SK-N-SH (cell line): ENCODE results near the gene LSM7. TPM values are rescaled to one million over a fixed set of nuclear protein-coding genes. Genes with fewer than 3 reads are reported as not detected.

Experiments
- CHD2 ChIP-seq: fragments of 150-350 bp; IDR thresholded peaks from 2 replicates; pipeline ENCODE4 v1.6.1; 2018; ENCODE audit warnings: low read length; ENCODE audit not compliant: partially characterized antibody
- ELF1 ChIP-seq: IDR thresholded peaks from 2 replicates; pipeline ENCODE4 v1.4.0; 2012
- EZH2phosphoT487 ChIP-seq: fragments of 200-600 bp; sonication (generic); IDR thresholded peaks from 2 replicates; pipeline ENCODE4 v1.6.1; 2017; ENCODE audit warnings: low read depth, mixed run types, mild to moderate bottlenecking, antibody characterized with exemption, moderate library complexity, borderline replicate concordance
- FOXJ3 ChIP-seq: sonication (generic); formaldehyde crosslinking; IDR thresholded peaks from 2 replicates; pipeline ENCODE4 v1.5.1; 2020; ENCODE audit warnings: mild to moderate bottlenecking, missing genetic modification reagents
- GABPA ChIP-seq: IDR thresholded peaks from 2 replicates; pipeline ENCODE4 v1.4.0; 2012; ENCODE audit warnings: low read depth, mild to moderate bottlenecking
- JUND ChIP-seq: IDR thresholded peaks from 2 replicates; pipeline ENCODE4 v1.4.0; 2012
- MXI1 ChIP-seq: IDR thresholded peaks from 2 replicates; pipeline ENCODE4 v1.6.1; 2012; ENCODE audit warnings: mild to moderate bottlenecking, low read depth, low read length, improper control_type of control experiment
- NRF1 ChIP-seq: IDR thresholded peaks from 2 replicates; pipeline ENCODE4 v1.6.1; 2012; ENCODE audit warnings: low read depth, mild to moderate bottlenecking, low read length
- RAD21 ChIP-seq: IDR thresholded peaks from 2 replicates; pipeline ENCODE4 v1.6.1; 2012; ENCODE audit warnings: mild to moderate bottlenecking, low read length
- RCOR1 ChIP-seq: fragments of 150-350 bp; IDR thresholded peaks from 2 replicates; pipeline ENCODE4 v1.6.1; 2017; ENCODE audit warnings: antibody characterized with exemption, low read length
- RFX5 ChIP-seq: IDR thresholded peaks from 2 replicates; pipeline ENCODE4 v1.6.1; 2012; ENCODE audit warnings: mild to moderate bottlenecking, improper control_type of control experiment, low read length
- SIN3A ChIP-seq: IDR thresholded peaks from 2 replicates; pipeline ENCODE4 v1.6.1; 2012; ENCODE audit warnings: low read depth, mild to moderate bottlenecking, low read length, moderate library complexity, borderline replicate concordance
- SMC3 ChIP-seq: IDR thresholded peaks from 2 replicates; pipeline ENCODE4 v1.6.1; 2012; ENCODE audit warnings: low read depth, low read length, improper control_type of control experiment
- TAF1 ChIP-seq: IDR thresholded peaks from 2 replicates; pipeline ENCODE4 v1.6.1; 2012; ENCODE audit warnings: low read depth, mild to moderate bottlenecking, low read length, moderate library complexity, borderline replicate concordance
- TCF12 ChIP-seq: IDR thresholded peaks from 2 replicates; pipeline ENCODE4 v1.4.0; 2012
- polyA plus RNA-seq, 3 experiments: library from polyadenylated mRNA; depleted of rRNA; stranded (reverse); fragments of >200 nt; gene quantifications; 2 replicates each; pipeline ENCODE4 v1.2.3, GENCODE V29; 2012
- TF ChIP-seq, protein P1 (sequence below): fragments of 200-600 bp; sonication (generic); IDR thresholded peaks from 2 replicates; pipeline ENCODE4 v1.6.1; 2017; ENCODE audit warnings: antibody characterized with exemption, mild to moderate bottlenecking, moderate library complexity
- TF ChIP-seq, protein P2 (sequence below): IDR thresholded peaks from 2 replicates; pipeline ENCODE4; 2012
- TF ChIP-seq, protein P3 (sequence below): IDR thresholded peaks from 2 replicates; pipeline ENCODE4 v1.4.0; 2012; ENCODE audit warnings: low read depth
- TF ChIP-seq, protein P4 (sequence below): IDR thresholded peaks from 2 replicates; pipeline ENCODE4 v1.4.0; 2012; ENCODE audit warnings: low read depth, borderline replicate concordance
- TF ChIP-seq, protein P5 (sequence below): IDR thresholded peaks from 2 replicates; pipeline ENCODE4 v1.4.0; 2012; ENCODE audit warnings: low read depth, borderline replicate concordance
- TF ChIP-seq, protein P6 (sequence below): fragments of 150-350 bp; IDR thresholded peaks from 2 replicates; pipeline ENCODE4 v1.6.1; 2016; ENCODE audit warnings: mild to moderate bottlenecking, low read depth, low read length
- TF ChIP-seq, protein P7 (sequence below): IDR thresholded peaks from 2 replicates; pipeline ENCODE4 v1.6.1; 2012; ENCODE audit warnings: mild to moderate bottlenecking, low read depth, low read length, moderate library complexity

The LSM7 gene
- polyA plus RNA-seq, 1 of the 3 experiments (the other 2 are of a cell fraction) = 1,193 TPM

DNA sequence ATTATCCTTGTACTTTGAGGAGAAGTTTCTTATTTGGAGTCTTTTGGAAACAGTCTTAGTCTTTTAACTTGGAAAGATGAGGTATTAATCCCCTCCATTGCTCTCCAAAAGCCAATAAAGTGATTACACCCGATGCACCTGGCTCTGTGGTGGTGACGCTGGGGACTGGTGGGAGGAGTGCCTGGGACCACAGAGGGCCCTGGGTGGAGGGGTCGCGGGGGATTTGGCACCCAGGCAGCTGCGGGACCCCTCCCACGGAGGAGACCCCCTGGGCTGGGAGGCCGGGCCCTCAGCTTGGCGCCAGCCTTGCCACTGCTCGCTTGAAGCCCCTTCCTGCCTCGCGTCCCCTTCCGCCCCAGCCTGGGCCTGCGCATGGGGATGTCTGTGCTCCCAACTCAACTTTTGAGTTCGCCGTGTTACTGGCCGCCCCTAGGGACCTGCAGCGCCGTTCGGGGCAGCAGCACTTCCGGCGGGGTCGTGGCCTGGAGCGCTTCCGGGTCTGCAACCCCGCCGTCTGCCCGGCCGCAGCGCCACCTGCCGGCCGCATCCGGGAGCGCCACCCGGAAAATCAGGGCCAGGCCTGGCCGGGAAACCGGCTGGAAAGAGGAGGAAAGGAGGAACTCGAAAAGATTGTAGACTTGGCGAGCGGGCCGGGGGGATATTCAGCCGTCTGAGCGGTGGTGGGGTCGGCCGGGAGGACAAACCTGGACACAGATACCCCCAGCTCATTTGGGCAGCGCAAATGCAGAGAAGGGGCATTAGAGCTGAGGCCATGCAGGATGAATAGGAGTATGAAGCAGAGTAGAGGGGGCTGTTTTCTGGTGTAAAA is 54.8 kb downstream of the LSM7 start (continued):
- TF ChIP-seq, protein P1, sequence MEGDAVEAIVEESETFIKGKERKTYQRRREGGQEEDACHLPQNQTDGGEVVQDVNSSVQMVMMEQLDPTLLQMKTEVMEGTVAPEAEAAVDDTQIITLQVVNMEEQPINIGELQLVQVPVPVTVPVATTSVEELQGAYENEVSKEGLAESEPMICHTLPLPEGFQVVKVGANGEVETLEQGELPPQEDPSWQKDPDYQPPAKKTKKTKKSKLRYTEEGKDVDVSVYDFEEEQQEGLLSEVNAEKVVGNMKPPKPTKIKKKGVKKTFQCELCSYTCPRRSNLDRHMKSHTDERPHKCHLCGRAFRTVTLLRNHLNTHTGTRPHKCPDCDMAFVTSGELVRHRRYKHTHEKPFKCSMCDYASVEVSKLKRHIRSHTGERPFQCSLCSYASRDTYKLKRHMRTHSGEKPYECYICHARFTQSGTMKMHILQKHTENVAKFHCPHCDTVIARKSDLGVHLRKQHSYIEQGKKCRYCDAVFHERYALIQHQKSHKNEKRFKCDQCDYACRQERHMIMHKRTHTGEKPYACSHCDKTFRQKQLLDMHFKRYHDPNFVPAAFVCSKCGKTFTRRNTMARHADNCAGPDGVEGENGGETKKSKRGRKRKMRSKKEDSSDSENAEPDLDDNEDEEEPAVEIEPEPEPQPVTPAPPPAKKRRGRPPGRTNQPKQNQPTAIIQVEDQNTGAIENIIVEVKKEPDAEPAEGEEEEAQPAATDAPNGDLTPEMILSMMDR = peak; percentile 91
- TF ChIP-seq RCOR1 (no peak), NRF1 (peak; percentile 38), RAD21 (peak; percentile 69), FOXJ3 (CRISPR knock-in tag) (no peak), SIN3A (peak; percentile 46; the same call in 1 of the 2 replicates), RFX5 (no peak), CHD2 (peak; percentile 74), GABPA (peak; percentile 94), TCF12 (no peak), SMC3 (peak; percentile 81), ELF1 (peak; percentile 93), JUND (peak; percentile 38; the same call in 1 of the 2 replicates), MXI1 (peak; percentile 70; the same call in 1 of the 2 replicates), EZH2phosphoT487 (no peak), TAF1 (peak; percentile 56; the same call in 1 of the 2 replicates)
- TF ChIP-seq, protein P2, sequence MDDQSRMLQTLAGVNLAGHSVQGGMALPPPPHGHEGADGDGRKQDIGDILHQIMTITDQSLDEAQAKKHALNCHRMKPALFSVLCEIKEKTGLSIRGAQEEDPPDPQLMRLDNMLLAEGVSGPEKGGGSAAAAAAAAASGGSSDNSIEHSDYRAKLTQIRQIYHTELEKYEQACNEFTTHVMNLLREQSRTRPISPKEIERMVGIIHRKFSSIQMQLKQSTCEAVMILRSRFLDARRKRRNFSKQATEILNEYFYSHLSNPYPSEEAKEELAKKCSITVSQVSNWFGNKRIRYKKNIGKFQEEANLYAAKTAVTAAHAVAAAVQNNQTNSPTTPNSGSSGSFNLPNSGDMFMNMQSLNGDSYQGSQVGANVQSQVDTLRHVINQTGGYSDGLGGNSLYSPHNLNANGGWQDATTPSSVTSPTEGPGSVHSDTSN = peak; percentile 62
- TF ChIP-seq, protein P3, sequence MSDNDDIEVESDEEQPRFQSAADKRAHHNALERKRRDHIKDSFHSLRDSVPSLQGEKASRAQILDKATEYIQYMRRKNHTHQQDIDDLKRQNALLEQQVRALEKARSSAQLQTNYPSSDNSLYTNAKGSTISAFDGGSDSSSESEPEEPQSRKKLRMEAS = no peak
- TF ChIP-seq, protein P4, sequence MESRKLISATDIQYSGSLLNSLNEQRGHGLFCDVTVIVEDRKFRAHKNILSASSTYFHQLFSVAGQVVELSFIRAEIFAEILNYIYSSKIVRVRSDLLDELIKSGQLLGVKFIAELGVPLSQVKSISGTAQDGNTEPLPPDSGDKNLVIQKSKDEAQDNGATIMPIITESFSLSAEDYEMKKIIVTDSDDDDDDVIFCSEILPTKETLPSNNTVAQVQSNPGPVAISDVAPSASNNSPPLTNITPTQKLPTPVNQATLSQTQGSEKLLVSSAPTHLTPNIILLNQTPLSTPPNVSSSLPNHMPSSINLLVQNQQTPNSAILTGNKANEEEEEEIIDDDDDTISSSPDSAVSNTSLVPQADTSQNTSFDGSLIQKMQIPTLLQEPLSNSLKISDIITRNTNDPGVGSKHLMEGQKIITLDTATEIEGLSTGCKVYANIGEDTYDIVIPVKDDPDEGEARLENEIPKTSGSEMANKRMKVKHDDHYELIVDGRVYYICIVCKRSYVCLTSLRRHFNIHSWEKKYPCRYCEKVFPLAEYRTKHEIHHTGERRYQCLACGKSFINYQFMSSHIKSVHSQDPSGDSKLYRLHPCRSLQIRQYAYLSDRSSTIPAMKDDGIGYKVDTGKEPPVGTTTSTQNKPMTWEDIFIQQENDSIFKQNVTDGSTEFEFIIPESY = peak; percentile 44; the same call in 1 of the 2 replicates
- TF ChIP-seq, protein P5, sequence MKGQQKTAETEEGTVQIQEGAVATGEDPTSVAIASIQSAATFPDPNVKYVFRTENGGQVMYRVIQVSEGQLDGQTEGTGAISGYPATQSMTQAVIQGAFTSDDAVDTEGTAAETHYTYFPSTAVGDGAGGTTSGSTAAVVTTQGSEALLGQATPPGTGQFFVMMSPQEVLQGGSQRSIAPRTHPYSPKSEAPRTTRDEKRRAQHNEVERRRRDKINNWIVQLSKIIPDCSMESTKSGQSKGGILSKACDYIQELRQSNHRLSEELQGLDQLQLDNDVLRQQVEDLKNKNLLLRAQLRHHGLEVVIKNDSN = no peak
- TF ChIP-seq, protein P6, sequence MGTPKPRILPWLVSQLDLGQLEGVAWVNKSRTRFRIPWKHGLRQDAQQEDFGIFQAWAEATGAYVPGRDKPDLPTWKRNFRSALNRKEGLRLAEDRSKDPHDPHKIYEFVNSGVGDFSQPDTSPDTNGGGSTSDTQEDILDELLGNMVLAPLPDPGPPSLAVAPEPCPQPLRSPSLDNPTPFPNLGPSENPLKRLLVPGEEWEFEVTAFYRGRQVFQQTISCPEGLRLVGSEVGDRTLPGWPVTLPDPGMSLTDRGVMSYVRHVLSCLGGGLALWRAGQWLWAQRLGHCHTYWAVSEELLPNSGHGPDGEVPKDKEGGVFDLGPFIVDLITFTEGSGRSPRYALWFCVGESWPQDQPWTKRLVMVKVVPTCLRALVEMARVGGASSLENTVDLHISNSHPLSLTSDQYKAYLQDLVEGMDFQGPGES = no peak
- TF ChIP-seq, protein P7, sequence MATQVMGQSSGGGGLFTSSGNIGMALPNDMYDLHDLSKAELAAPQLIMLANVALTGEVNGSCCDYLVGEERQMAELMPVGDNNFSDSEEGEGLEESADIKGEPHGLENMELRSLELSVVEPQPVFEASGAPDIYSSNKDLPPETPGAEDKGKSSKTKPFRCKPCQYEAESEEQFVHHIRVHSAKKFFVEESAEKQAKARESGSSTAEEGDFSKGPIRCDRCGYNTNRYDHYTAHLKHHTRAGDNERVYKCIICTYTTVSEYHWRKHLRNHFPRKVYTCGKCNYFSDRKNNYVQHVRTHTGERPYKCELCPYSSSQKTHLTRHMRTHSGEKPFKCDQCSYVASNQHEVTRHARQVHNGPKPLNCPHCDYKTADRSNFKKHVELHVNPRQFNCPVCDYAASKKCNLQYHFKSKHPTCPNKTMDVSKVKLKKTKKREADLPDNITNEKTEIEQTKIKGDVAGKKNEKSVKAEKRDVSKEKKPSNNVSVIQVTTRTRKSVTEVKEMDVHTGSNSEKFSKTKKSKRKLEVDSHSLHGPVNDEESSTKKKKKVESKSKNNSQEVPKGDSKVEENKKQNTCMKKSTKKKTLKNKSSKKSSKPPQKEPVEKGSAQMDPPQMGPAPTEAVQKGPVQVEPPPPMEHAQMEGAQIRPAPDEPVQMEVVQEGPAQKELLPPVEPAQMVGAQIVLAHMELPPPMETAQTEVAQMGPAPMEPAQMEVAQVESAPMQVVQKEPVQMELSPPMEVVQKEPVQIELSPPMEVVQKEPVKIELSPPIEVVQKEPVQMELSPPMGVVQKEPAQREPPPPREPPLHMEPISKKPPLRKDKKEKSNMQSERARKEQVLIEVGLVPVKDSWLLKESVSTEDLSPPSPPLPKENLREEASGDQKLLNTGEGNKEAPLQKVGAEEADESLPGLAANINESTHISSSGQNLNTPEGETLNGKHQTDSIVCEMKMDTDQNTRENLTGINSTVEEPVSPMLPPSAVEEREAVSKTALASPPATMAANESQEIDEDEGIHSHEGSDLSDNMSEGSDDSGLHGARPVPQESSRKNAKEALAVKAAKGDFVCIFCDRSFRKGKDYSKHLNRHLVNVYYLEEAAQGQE = no peak
